HCT116 (cell line): Measurements from ENCODE around the gene AZIN2.
"Not testable (repeated sequence)": the region's sequence is repeated elsewhere in the genome, so short reads cannot be mapped to it uniquely, and the experiment has no call there.

ENCODE experiments used
- CEBPB ChIP-seq: IDR thresholded peaks from 2 replicates; pipeline ENCODE4 v1.6.1; 2012; ENCODE audit warnings: low read depth
- ELF1 ChIP-seq: IDR thresholded peaks from 2 replicates; pipeline ENCODE4 v1.6.1; 2012; ENCODE audit warnings: low read depth, borderline replicate concordance
- EZH2 ChIP-seq: fragments of 200-600 bp; sonication (generic); IDR thresholded peaks from 2 replicates; pipeline ENCODE4 v1.6.1; 2017; ENCODE audit warnings: antibody characterized with exemption, mixed run types
- JUND ChIP-seq: IDR thresholded peaks from 2 replicates; pipeline ENCODE4 v1.6.1; 2012
- POLR2A ChIP-seq: IDR thresholded peaks from 2 replicates; pipeline ENCODE4 v1.7.0; 2011; ENCODE audit warnings: borderline replicate concordance; ENCODE audit not compliant: insufficient read depth, insufficient read length; ENCODE audit errors: extremely low read depth
- POLR2AphosphoS5 ChIP-seq: IDR thresholded peaks from 2 replicates; pipeline ENCODE4 v1.6.1; 2011; ENCODE audit warnings: mild to moderate bottlenecking, low read depth, low read length, moderate library complexity
- RAD21 ChIP-seq: IDR thresholded peaks from 2 replicates; pipeline ENCODE4 v1.6.1; 2012; ENCODE audit warnings: low read depth, mild to moderate bottlenecking
- SIN3A ChIP-seq: IDR thresholded peaks from 2 replicates; pipeline ENCODE4 v1.6.1; 2012; ENCODE audit warnings: low read depth
- SRF ChIP-seq: IDR thresholded peaks from 2 replicates; pipeline ENCODE4 v1.6.1; 2012; ENCODE audit warnings: low read depth
- YY1 ChIP-seq: IDR thresholded peaks from 2 replicates; pipeline ENCODE4 v1.6.1; 2011; ENCODE audit warnings: low read length, low read depth, moderate library complexity, mild to moderate bottlenecking; ENCODE audit not compliant: insufficient replicate concordance; ENCODE audit errors: extremely low read depth
- ZNF274 ChIP-seq: fragments of 200-500 bp; sonication (Bioruptor generic); IDR thresholded peaks from 2 replicates; pipeline ENCODE4 v1.6.1; 2014; ENCODE audit warnings: mild to moderate bottlenecking, low read depth, low read length, inconsistent platforms
- TF ChIP-seq, protein P1 (sequence below), 3 experiments: fragments of 200-600 bp in 1 of 3; sonication (generic) in 1 of 3; IDR thresholded peaks in 2 of 3; conservative IDR thresholded peaks in 1 of 3; 2 replicates each; pipeline ENCODE4 v1.5.1; 2012 to 2017; ENCODE audit warnings: low read depth in 2 of 3, low read length in 2 of 3, antibody characterized with exemption in 1 of 3, borderline replicate concordance in 1 of 3, control low read depth in 1 of 3, mild to moderate bottlenecking in 1 of 3, mixed read lengths in 1 of 3, mixed run types in 1 of 3, moderate library complexity in 1 of 3; ENCODE audit not compliant: insufficient read depth in 1 of 3
- TF ChIP-seq, protein P2 (sequence below): IDR thresholded peaks from 2 replicates; pipeline ENCODE4 v1.6.1; 2012; ENCODE audit warnings: low read depth

DNA sequence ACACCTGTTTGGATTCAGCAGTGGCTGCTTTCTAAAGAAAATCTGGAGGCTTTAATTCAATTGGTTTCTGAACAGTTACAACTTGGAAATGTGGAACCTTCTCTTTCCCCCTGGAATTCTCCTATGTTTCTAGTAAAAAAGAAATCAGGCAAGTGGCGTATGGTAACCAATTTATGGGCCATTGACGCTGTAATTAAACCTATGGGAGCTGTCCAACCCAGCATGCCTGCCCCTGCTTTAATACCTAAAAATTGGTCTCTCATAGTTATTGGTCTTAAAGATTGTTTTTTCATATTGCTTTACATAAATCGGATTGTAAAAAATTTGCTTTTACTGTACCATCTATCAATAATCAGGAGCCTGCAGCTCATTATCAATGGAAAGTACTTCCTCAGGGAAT, 14.5 kb upstream of the AZIN2 start:
- TF ChIP-seq, protein P1, sequence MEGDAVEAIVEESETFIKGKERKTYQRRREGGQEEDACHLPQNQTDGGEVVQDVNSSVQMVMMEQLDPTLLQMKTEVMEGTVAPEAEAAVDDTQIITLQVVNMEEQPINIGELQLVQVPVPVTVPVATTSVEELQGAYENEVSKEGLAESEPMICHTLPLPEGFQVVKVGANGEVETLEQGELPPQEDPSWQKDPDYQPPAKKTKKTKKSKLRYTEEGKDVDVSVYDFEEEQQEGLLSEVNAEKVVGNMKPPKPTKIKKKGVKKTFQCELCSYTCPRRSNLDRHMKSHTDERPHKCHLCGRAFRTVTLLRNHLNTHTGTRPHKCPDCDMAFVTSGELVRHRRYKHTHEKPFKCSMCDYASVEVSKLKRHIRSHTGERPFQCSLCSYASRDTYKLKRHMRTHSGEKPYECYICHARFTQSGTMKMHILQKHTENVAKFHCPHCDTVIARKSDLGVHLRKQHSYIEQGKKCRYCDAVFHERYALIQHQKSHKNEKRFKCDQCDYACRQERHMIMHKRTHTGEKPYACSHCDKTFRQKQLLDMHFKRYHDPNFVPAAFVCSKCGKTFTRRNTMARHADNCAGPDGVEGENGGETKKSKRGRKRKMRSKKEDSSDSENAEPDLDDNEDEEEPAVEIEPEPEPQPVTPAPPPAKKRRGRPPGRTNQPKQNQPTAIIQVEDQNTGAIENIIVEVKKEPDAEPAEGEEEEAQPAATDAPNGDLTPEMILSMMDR (IDR thresholded peaks at IDR 0.05 in 2 of 3, conservative IDR thresholded peaks at IDR 0.05 in 1 of 3; ENCODE audit: borderline replicate concordance in 1 of 3, insufficient read depth in 1 of 3, low read depth in 2 of 3, low read length in 2 of 3): not testable (repeated sequence)
- not testable (repeated sequence) for TF ChIP-seq ZNF274, EZH2, JUND, POLR2A, RAD21, CEBPB, POLR2AphosphoS5, YY1, SRF, SIN3A, ELF1
- TF ChIP-seq, protein P2, sequence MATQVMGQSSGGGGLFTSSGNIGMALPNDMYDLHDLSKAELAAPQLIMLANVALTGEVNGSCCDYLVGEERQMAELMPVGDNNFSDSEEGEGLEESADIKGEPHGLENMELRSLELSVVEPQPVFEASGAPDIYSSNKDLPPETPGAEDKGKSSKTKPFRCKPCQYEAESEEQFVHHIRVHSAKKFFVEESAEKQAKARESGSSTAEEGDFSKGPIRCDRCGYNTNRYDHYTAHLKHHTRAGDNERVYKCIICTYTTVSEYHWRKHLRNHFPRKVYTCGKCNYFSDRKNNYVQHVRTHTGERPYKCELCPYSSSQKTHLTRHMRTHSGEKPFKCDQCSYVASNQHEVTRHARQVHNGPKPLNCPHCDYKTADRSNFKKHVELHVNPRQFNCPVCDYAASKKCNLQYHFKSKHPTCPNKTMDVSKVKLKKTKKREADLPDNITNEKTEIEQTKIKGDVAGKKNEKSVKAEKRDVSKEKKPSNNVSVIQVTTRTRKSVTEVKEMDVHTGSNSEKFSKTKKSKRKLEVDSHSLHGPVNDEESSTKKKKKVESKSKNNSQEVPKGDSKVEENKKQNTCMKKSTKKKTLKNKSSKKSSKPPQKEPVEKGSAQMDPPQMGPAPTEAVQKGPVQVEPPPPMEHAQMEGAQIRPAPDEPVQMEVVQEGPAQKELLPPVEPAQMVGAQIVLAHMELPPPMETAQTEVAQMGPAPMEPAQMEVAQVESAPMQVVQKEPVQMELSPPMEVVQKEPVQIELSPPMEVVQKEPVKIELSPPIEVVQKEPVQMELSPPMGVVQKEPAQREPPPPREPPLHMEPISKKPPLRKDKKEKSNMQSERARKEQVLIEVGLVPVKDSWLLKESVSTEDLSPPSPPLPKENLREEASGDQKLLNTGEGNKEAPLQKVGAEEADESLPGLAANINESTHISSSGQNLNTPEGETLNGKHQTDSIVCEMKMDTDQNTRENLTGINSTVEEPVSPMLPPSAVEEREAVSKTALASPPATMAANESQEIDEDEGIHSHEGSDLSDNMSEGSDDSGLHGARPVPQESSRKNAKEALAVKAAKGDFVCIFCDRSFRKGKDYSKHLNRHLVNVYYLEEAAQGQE: not testable (repeated sequence)
